ENCODE data around the gene ZNF526. TPM values are rescaled to one million over a fixed set of nuclear protein-coding genes. Genes with fewer than 3 reads are reported as not detected.
A peak's percentile ranks its signal among the peaks of the same experiment; 100 is the strongest.

ZNF526 gene
- total RNA-seq, 4 donors from 2014 or later, result 4.6 to 7.9 (median 6.8) TPM

GRCh38 chr19:42249149-42249750, 29.1 kb downstream of the ZNF526 start:
- no peaks in the 10 kb centered on the region for H3K27me3 ChIP-seq
- no peak overlapping the region for H3K27ac ChIP-seq
- peaks cover 0 to 12% of the 10 kb centered on the region in 2 donors for H3K36me3 ChIP-seq
- intact Hi-C loops (cut with DNase I), result loop anchor here (5.0 kb wide), 1 partner anchor 48 kb away; no protein-coding TSS in a partner anchor
- no peak overlapping the region for H3K4me3 ChIP-seq (replicated peaks in 1 of 3)
- DNase-seq, result no peak
- no peaks in the 10 kb centered on the region for H3K9me3 ChIP-seq
- H3K4me1 ChIP-seq, result peaks cover 22 to 57% of the 10 kb centered on the region in 2 donors
- TF ChIP-seq POLR2A (IDR thresholded peaks at IDR 0.05) (no peak), CTCF (IDR thresholded peaks at IDR 0.05) (no peak)
- 90 to 91% methylated on average over 32 to 36 of the region's 36 CpGs for whole genome bisulfite sequencing, 2 donors

- 79 to 93% methylated on average over 5 to 6 of the region's 6 CpGs for WGBS, 2 donors
- Histone ChIP-seq H3K9me3 (no peaks in the 10 kb centered on the region), H3K27me3 (no peaks in the 10 kb centered on the region), H3K27ac (peak overlapping the region; percentile 9 to 97 (median 65)), H3K36me3 (peaks cover 0 to 12% of the 10 kb centered on the region in 2 donors), H3K4me1 (peaks cover 21 to 57% of the 10 kb centered on the region in 2 donors), H3K4me3 (replicated peaks in 1 of 3) (no peak overlapping the region)
- no peak for DNase-seq
- TF ChIP-seq POLR2A (IDR thresholded peaks at IDR 0.05) (no peak), CTCF (IDR thresholded peaks at IDR 0.05) (no peak)
- intact Hi-C loops (cut with DNase I), result loop anchor here (5.0 kb wide), 1 partner anchor 48 kb away; no protein-coding TSS in a partner anchor
These were observed 29.7 kb downstream of the ZNF526 start for GRCh38 chr19:42249769-42250168.

- 63 to 71% methylated on average over 6 to 12 of the region's 15 CpGs for WGBS, 2 donors
- peak overlapping the region; percentile 32 to 97 (median 65) for H3K27ac ChIP-seq
- no peak for TF ChIP-seq POLR2A (IDR thresholded peaks at IDR 0.05)
- TF ChIP-seq CTCF (IDR thresholded peaks at IDR 0.05), result no peak
- intact Hi-C loops (cut with DNase I), result no loop called here
- no peaks in the 10 kb centered on the region for H3K27me3 ChIP-seq
- H3K4me3 ChIP-seq (replicated peaks in 1 of 3), result no peak overlapping the region
- H3K4me1 ChIP-seq, result peaks cover 21 to 53% of the 10 kb centered on the region in 2 donors
- no peaks in the 10 kb centered on the region for H3K9me3 ChIP-seq
- no peak for DNase-seq
- H3K36me3 ChIP-seq, result peaks cover 0 to 12% of the 10 kb centered on the region in 2 donors
These were observed 30.1 kb downstream of the ZNF526 start for GRCh38 chr19:42250183-42250665.

GRCh38 chr19:42250666-42251531, 30.8 kb downstream of the ZNF526 start:
- Histone ChIP-seq H3K27me3 (no peaks in the 10 kb centered on the region), H3K27ac (peak overlapping the region; percentile 32 to 97 (median 65)), H3K4me3 (replicated peaks in 1 of 3) (no peak overlapping the region), H3K4me1 (peaks cover 26 to 55% of the 10 kb centered on the region in 2 donors), H3K9me3 (no peaks in the 10 kb centered on the region), H3K36me3 (peaks cover 0 to 12% of the 10 kb centered on the region in 2 donors)
- TF ChIP-seq POLR2A (IDR thresholded peaks at IDR 0.05) (no peak), CTCF (IDR thresholded peaks at IDR 0.05) (no peak)
- WGBS, 2 donors, result 20 to 33% methylated on average over 13 to 19 of the region's 19 CpGs
- intact Hi-C loops (cut with DNase I), result no loop called here
- DNase-seq, result no peak
